Inflammatory macrophage (primary cell): Measurements from ENCODE around the gene KIF5A.

ENCODE experiments used
- DNase-seq, 2 donors: peaks; one replicate each; pipeline ENCODE4 v3.0.0-alpha.2; 2020 to 2022

Gene KIF5A

GRCh38 chr12:57621497-57622292, 71.9 kb downstream of the KIF5A start:
- DNase-seq: peak; percentile 27 to 41

- DNase-seq: no peak
These were observed 72.7 kb downstream of the KIF5A start for GRCh38 chr12:57622293-57623245.

- no peak for DNase-seq
These were observed 73.5 kb downstream of the KIF5A start for GRCh38 chr12:57623385-57623784.

- DNase-seq: no peak
These were observed 74.1 kb downstream of the KIF5A start for GRCh38 chr12:57623811-57624390.

- no peak for DNase-seq
These were observed 74.8 kb downstream of the KIF5A start for GRCh38 chr12:57624441-57625220.

GRCh38 chr12:57625261-57626032, 75.6 kb downstream of the KIF5A start:
- no peak for DNase-seq

GRCh38 chr12:57626111-57626920, 76.5 kb downstream of the KIF5A start:
- no peak for DNase-seq

- DNase-seq: no peak
These were observed 77.1 kb downstream of the KIF5A start for GRCh38 chr12:57626921-57627445.

- peak in 1 of 2 donors; percentile 17 for DNase-seq
These were observed 77.8 kb downstream of the KIF5A start for GRCh38 chr12:57627501-57628279.

- no peak for DNase-seq
These were observed 78.7 kb downstream of the KIF5A start for GRCh38 chr12:57628280-57629191.

GRCh38 chr12:57629897-57630471, 80.1 kb downstream of the KIF5A start:
- DNase-seq: no peak

- DNase-seq: no peak
These were observed 81.1 kb downstream of the KIF5A start for GRCh38 chr12:57630891-57631433.

- DNase-seq: no peak
These were observed 81.8 kb downstream of the KIF5A start for GRCh38 chr12:57631566-57632072.

GRCh38 chr12:57632073-57632957, 82.5 kb downstream of the KIF5A start:
- no peak for DNase-seq

- DNase-seq: peak; percentile 36 to 60
These were observed 83.4 kb downstream of the KIF5A start, which contains the start of gene B4GALNT1 for GRCh38 chr12:57632958-57633840. Gene B4GALNT1, minus strand, starts transcription at chr12:57633201. Its CDS starts 1,069 bp downstream, at chr12:57632132.
